T-helper 2 cell treated with Interferon-gamma antibody and Interleukin-4, amounts not matched to agents 5 μg/mL and 100 μg/mL, for 36 hours (primary cell): ENCODE data around the gene CCDC57.
"Not testable (repeated sequence)": the region's sequence is repeated elsewhere in the genome, so short reads cannot be mapped to it uniquely, and the experiment has no call there.

Experiments
- DNase-seq: peaks from one replicate; pipeline ENCODE4 v3.0.0; 2021; ENCODE audit warnings: low spot score
- H3K27ac Mint-ChIP-seq: one replicate; pipeline ENCODE4 v1.8.0; 2021; ENCODE audit warnings: mild to moderate bottlenecking, mixed read lengths
- H3K27me3 Mint-ChIP-seq: one replicate; pipeline ENCODE4 v1.8.0; 2021; ENCODE audit warnings: low read depth, mixed read lengths
- H3K36me3 Mint-ChIP-seq: one replicate; pipeline ENCODE4 v1.8.0; 2021; ENCODE audit warnings: low read depth, mixed read lengths
- H3K4me1 Mint-ChIP-seq: one replicate; pipeline ENCODE4 v1.8.0; 2021; ENCODE audit warnings: low read depth, mixed read lengths
- H3K4me3 Mint-ChIP-seq: one replicate; pipeline ENCODE4 v1.8.0; 2022; ENCODE audit warnings: mild to moderate bottlenecking, moderate library complexity, mixed read lengths
- H3K9me3 Mint-ChIP-seq: one replicate; pipeline ENCODE4 v1.8.0; 2021; ENCODE audit warnings: mixed read lengths

CCDC57 gene

DNA sequence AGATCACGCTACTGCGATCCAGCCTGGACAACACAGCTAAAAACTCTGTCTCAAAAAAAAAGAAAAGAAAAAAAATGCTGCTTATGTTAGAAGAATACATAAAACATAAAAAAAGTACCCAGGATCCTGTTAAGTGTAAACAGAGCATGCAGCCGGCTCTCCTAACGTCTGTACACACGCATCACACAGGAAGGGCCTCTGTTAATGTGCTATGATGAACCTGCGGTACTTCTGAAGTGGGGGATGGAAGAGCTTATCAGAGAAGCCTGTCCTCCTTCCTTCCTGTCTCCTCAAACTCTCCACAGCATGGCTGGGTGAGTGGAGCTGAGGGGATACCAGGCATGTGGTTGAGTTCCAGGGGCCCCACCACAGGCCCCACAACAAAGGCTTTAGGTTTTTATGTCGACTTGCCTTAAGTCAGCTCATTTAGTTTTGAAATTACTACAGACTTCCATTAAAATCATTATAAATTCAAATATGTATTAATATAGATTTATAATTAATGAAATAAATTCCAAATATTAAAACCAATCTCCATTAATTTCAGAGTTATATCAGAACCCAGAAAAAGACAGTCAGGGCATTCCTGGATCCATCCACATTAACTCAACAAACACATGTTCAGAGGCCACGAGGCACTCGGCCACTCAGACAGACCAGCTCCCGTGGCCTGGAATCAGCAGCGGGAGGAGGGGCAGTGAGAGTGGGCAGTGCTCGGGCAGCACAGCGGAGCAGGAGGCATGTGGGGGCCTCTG, 11.7 kb downstream of the CCDC57 start:
- peak overlapping the region; percentile 67 for H3K4me3 Mint-ChIP-seq
- no peaks in the 10 kb centered on the region for H3K9me3 Mint-ChIP-seq
- peaks cover 61% of the 10 kb centered on the region for H3K4me1 Mint-ChIP-seq
- H3K36me3 Mint-ChIP-seq, result peaks cover 19% of the 10 kb centered on the region
- no peaks in the 10 kb centered on the region for H3K27me3 Mint-ChIP-seq
- DNase-seq, result peak; percentile 71
- H3K27ac Mint-ChIP-seq, result peak overlapping the region; percentile 88

DNA sequence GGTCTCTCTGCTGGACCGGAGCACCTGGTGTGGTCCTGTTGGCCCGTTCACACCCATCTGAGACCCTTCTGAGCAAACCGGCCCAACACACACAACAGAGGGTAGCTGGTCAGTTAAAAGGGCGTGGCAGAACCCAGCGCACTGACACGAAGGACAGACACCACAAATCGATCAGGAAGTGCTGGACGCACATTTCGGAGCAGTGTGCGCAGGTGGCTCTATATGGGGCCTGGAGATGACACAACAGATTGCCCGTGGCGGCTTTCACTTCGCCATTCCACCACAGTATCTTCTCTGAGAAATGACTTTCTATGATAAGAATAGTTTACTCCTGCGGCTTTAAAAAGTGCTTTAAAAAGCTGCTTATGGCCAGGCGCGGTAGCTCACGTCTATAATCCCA, 12.5 kb downstream of the CCDC57 start:
- H3K9me3 Mint-ChIP-seq, result no peaks in the 10 kb centered on the region
- H3K4me3 Mint-ChIP-seq, result peak overlapping the region; percentile 67
- peaks cover 25% of the 10 kb centered on the region for H3K36me3 Mint-ChIP-seq
- DNase-seq, result no peak
- H3K4me1 Mint-ChIP-seq, result peaks cover 57% of the 10 kb centered on the region
- H3K27me3 Mint-ChIP-seq, result no peaks in the 10 kb centered on the region
- peak overlapping the region; percentile 88 for H3K27ac Mint-ChIP-seq

DNA sequence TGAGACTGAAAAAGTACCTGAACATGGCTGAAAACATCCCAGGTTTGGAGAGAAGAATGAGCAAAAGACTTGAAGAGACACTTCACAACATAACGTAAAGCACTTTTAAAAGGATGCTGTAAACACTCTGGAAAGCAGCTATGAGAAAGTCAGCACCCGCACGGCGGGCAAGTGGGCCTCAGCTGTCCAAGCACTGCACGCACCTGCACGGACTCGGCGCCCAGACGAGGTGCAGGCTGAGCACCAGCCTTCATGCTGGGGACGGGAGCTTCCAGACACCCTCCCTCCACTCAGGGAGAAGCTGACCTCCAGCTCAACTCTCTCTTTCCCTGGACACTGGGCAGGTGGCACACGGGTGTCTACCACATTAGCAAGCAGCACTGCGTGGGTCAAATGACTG, 13.1 kb downstream of the CCDC57 start:
- Mint-ChIP-seq H3K36me3 (peaks cover 28% of the 10 kb centered on the region), H3K9me3 (no peaks in the 10 kb centered on the region), H3K4me1 (peaks cover 53% of the 10 kb centered on the region), H3K27ac (peak overlapping the region; percentile 88), H3K4me3 (peak overlapping the region; percentile 67), H3K27me3 (no peaks in the 10 kb centered on the region)
- DNase-seq, result no peak

DNA sequence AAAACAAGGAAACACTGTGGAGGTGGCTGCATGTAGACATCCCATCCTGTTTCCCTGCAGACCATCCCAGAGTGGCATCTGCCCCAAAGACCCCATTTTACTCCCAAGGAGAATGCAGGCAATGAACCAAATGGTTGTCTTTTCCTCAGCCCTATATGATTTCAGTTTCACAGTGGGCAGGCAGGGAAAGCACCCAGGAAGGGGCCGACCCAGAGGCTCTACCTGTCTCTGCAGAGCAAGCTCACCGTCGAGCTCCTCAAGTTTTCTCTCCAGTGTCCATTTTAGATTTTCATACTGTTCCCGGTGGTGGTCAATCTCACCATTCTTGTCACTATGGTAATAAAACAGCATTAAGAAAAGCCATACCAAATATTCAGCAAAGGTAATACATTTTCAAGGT, 14.6 kb downstream of the CCDC57 start:
- no peaks in the 10 kb centered on the region for H3K27me3 Mint-ChIP-seq
- peaks cover 37% of the 10 kb centered on the region for H3K36me3 Mint-ChIP-seq
- peak overlapping the region; percentile 72 for H3K4me3 Mint-ChIP-seq
- peaks cover 52% of the 10 kb centered on the region for H3K4me1 Mint-ChIP-seq
- H3K27ac Mint-ChIP-seq, result peak overlapping the region; percentile 79
- DNase-seq, result no peak
- no peaks in the 10 kb centered on the region for H3K9me3 Mint-ChIP-seq

DNA sequence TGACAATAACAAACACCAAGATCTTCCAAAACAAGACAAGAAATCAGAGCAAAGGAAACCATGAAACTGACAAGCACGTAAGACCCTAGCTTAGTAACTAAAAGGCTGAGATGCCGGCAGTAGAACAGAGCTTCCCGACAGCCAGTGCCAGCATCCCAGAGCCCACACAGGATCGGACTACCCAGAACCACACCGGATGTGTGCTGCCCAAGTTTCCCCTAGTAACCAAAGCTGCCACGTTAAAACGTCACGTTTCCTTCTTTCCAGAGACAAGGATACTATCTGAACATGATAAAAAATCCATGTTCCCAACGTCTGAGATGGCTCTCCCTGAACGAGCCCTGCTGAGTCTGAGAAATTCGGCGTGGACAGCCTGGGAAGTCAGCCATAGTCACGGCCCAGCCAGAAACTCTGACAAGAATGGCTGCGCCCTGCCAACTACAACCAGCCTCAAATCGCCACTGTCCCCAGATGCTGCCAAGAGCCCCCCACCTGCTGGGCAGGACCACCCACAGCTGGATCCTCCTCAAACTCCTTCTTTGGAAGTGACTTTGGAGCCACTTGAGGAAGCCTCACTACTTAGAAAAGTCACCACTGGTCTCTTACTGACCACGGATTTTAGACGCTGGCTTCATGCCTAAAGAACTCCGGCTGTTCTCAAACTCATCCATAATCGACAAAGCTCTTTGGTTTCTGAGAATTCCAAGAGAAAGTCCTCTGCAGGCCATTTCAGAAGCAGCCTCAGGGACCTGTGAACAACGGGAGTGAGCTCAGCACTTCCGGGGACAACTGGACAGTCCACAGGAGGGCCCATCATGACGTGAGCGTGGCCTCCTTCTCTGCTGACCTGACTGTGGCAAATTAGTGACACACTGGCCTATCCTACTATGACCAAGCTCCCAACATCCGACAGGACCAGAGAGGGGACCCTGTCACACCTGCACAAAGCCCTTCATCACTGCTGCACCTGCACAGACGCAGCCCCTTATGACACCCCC, 16.7 kb downstream of the CCDC57 start:
- H3K27me3 Mint-ChIP-seq, result no peaks in the 10 kb centered on the region
- DNase-seq, result no peak
- H3K36me3 Mint-ChIP-seq, result peaks cover 45% of the 10 kb centered on the region
- H3K27ac Mint-ChIP-seq, result no peak overlapping the region
- no peak overlapping the region for H3K4me3 Mint-ChIP-seq
- no peaks in the 10 kb centered on the region for H3K9me3 Mint-ChIP-seq
- peaks cover 42% of the 10 kb centered on the region for H3K4me1 Mint-ChIP-seq

DNA sequence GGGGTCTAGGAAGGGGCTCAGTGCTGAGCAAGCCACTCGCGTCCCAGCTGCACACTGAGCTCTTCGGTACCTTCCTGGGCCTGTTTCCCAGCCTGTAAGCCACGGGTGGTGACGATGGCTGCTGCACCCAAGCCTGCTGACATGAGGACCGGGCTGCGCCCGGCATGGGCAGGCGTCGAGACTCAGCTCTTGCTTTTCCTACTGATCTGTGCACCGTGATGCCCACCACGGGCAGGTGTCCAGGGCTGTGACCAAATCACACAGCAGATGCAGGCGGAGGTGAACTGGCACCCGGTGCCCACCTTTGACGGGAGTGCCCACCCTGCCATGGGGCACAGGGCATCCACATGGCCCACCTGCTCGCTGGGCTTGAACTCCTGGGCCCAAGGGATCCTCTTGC, 17.9 kb downstream of the CCDC57 start:
- no peak overlapping the region for H3K27ac Mint-ChIP-seq
- H3K4me3 Mint-ChIP-seq, result no peak overlapping the region
- peaks cover 42% of the 10 kb centered on the region for H3K36me3 Mint-ChIP-seq
- DNase-seq, result no peak
- H3K27me3 Mint-ChIP-seq, result no peaks in the 10 kb centered on the region
- no peaks in the 10 kb centered on the region for H3K9me3 Mint-ChIP-seq
- H3K4me1 Mint-ChIP-seq, result peaks cover 31% of the 10 kb centered on the region

DNA sequence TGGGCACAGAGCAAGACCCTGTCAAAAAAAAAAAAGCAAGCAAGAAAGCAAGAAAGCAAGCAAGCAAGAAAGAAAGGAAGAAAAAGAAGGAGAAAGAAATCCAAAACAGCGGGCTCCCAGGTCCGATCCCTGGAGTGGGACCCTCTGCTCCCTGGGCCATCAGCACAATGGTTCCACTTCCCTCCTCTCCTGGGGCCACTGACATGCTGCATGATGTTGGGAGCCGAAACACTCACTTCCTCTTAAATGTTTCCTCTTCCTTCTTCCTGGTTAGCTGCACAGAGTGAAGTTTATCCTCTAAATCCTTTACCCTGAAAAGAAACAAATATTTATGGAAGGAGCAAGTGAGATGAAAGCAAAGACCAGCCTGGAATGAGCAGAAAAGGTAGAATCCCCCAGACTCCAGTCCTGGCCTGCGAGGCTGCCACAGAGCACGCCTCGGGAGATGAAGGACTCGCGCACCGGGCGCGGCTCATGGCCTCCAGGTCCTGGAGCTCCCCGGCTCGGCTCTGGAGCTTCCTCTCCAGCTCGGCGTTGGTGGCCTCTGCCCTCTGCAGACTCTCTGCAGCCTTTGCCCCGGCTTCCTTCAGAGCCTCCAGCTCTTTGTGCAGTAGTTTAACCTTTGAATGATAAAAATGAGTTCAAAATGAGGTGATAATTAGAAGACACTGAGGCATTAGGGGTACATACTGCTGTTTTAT, 19.0 kb downstream of the CCDC57 start:
- peak overlapping the region; percentile 38 for H3K27ac Mint-ChIP-seq
- peaks cover 23% of the 10 kb centered on the region for H3K4me1 Mint-ChIP-seq
- no peaks in the 10 kb centered on the region for H3K27me3 Mint-ChIP-seq
- no peak overlapping the region for H3K4me3 Mint-ChIP-seq
- no peak for DNase-seq
- H3K36me3 Mint-ChIP-seq, result peaks cover 40% of the 10 kb centered on the region
- H3K9me3 Mint-ChIP-seq, result no peaks in the 10 kb centered on the region

DNA sequence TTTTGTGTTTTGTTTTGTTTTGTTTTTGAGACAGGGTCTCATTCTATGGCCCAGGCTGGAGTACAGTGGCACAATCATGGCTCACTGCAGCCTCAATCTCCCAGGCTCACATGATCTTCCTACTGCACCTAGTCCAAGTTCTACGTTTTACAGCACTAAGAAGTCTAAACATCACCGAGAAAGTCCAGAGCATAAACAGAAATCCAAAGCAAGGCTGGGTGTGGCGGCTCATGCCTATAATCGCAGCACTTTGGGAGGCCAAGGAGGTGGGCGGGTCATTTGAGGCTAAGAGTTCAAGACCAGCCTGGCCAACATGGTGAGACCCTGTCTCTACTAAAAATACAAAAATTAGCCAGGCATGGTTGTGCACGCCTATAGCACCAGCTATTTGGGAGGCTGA, 19.6 kb downstream of the CCDC57 start:
- peaks cover 18% of the 10 kb centered on the region for H3K4me1 Mint-ChIP-seq
- H3K4me3 Mint-ChIP-seq, H3K27ac Mint-ChIP-seq, DNase-seq, H3K9me3 Mint-ChIP-seq, H3K27me3 Mint-ChIP-seq: not testable (repeated sequence)
- peaks cover 35% of the 10 kb centered on the region for H3K36me3 Mint-ChIP-seq

DNA sequence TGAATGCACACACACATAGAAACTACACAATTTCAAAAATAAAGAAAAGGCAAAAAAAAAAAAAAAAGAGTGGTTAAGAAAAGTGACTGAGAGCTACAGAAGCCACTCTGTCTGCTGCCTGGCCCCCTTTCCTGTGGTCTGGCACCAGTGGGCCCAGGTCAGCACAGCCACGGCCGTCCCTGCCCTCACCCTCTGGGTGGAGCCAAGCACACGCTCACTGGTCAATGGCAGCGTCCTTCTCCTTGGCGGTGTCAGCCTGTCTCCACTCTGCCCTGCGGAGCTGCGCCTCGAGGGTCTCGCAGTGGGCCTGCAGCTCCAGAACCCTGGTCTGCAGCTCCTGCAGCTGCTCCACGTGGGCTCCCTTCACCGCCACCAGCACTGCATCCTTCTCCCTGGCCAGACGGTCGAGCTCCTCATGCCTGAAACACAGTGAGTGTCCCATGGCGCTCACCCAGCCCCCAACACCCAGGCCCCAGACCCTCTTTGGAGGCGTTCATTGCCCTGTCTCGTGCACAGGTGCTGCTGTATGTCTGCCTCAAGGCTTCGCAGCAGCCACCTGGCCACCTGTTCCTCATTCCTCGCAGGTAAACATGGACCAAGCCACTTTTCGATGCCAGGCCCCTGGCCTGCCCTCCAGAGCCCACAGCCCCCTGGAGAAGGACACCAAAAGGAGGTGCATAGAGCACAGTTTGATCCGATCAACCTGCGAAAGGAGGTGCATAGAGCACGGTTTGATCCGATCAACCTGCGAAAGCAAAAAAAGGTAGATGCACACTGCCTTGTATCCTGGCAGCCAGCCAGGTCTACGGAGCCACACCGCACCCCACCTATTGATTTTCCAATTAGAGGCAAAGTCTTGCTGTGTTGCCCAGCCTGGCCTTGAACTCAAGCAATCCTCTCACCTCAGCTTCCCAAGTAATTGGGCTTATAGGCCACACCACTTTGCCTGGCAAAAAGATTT, 24.4 kb downstream of the CCDC57 start:
- H3K27ac Mint-ChIP-seq, result no peak overlapping the region
- H3K4me1 Mint-ChIP-seq, result no peaks in the 10 kb centered on the region
- no peak overlapping the region for H3K4me3 Mint-ChIP-seq
- H3K9me3 Mint-ChIP-seq, result no peaks in the 10 kb centered on the region
- no peak for DNase-seq
- H3K27me3 Mint-ChIP-seq, result no peaks in the 10 kb centered on the region
- peaks cover 27% of the 10 kb centered on the region for H3K36me3 Mint-ChIP-seq

DNA sequence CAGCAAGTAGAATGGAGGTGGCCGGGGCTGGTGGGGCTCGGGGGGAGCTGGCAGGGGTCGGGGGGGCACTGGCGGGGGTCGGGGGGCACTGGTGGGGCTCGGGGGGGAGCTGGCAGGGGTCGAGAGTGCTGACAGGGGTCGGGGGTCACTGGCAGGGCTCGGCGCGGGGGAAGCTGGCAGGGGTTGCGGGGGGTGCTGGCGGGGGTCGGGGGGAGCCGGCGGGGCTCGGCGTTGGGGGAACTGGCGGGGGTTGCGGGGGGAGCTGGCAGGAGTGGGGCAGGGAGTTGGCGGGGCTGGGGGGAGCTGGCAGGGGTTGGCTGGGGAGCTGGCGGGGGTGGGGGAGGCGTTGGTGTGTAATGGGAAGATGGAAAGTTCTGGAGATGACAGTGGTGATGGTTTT, 25.1 kb downstream of the CCDC57 start:
- DNase-seq, result no peak
- Mint-ChIP-seq H3K27me3 (no peaks in the 10 kb centered on the region), H3K27ac (no peak overlapping the region), H3K9me3 (no peaks in the 10 kb centered on the region), H3K36me3 (peaks cover 26% of the 10 kb centered on the region), H3K4me3 (no peak overlapping the region), H3K4me1 (no peaks in the 10 kb centered on the region)

DNA sequence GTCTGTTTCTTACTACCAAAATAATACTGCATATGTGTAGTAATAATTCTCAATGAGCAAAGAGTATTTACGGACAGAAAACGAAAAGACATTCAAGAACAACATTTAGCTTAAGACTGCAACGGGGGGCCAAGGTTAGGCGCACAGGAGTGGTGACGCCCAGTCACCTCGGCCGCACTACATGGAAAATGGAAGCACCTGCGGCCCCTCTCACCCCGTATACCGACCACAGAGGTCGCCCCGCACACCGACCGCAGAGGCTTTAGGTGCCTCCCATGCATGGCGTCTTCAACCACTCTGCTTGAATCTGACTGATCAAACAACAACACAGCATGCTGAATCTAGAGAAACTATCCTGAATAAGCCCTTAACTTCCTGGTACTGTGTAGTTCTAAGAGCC, 26.4 kb downstream of the CCDC57 start:
- Mint-ChIP-seq H3K4me3 (no peak overlapping the region), H3K27ac (no peak overlapping the region), H3K27me3 (no peaks in the 10 kb centered on the region), H3K9me3 (no peaks in the 10 kb centered on the region), H3K36me3 (peaks cover 24% of the 10 kb centered on the region), H3K4me1 (no peaks in the 10 kb centered on the region)
- DNase-seq, result no peak

DNA sequence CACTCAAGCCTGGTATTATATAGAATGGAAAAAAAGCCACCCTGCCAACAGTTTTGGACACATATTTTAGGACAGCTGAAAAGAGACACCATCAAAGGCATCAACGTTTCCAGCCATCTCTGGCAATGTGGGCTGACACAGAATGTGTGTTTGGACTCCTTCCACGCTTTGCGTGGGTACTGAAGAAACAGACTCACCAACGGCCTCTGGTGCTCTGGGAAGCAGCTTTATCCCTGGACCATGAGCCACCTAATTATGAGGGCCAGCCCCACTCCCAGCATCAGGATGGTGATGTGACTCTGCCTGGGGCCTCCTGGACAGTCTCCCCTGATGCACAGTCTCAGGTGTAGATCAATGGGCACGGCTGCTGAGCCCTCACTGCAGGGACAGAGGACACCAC, 27.9 kb downstream of the CCDC57 start:
- Mint-ChIP-seq H3K27me3 (no peaks in the 10 kb centered on the region), H3K4me1 (no peaks in the 10 kb centered on the region), H3K9me3 (no peaks in the 10 kb centered on the region), H3K36me3 (peaks cover 24% of the 10 kb centered on the region), H3K27ac (no peak overlapping the region), H3K4me3 (no peak overlapping the region)
- no peak for DNase-seq
